A673 (cell line): ENCODE data around the gene TFCP2L1. TPM values are rescaled to one million over a fixed set of nuclear protein-coding genes. Genes with fewer than 3 reads are reported as not detected.
"Not testable (repeated sequence)": the region's sequence is repeated elsewhere in the genome, so short reads cannot be mapped to it uniquely, and the experiment has no call there.

ENCODE experiments used
- BruUV-seq: library from RNA; stranded (reverse); fragments of 400-500 nt; replicated peaks from 2 replicates; lab custom pipeline; 2021; lab: Mats Ljungman, UMichigan
- CTCF ChIA-PET: fragments of 300-600 bp; sonication (Branson Sonifier 250); formaldehyde crosslinking; loops from one replicate; lab custom pipeline; 2022; ENCODE audit warnings: antibody characterized with exemption; lab: Charles Lee
- POLR2A ChIA-PET: fragments of 300-600 bp; sonication (Branson Sonifier 250); formaldehyde crosslinking; loops from one replicate; lab custom pipeline; 2022; ENCODE audit warnings: antibody characterized with exemption; ENCODE audit not compliant: low non-redundant PET; lab: Charles Lee
- DNase-seq: peaks from one replicate; pipeline ENCODE4 v3.0.0-alpha.2; 2015; ENCODE audit warnings: low spot score
- H3K27ac ChIP-seq: fragments of 200-600 bp; sonication (generic); 2 replicates; pipeline ENCODE4 v1.5.1; 2016; ENCODE audit warnings: mixed run types, low read depth, mild to moderate bottlenecking, mixed read lengths, antibody characterized with exemption, low read length; ENCODE audit not compliant: poor library complexity, severe bottlenecking
- H3K27me3 ChIP-seq: fragments of 200-600 bp; sonication (generic); replicated peaks from 2 replicates; pipeline ENCODE4 v1.6.1; 2017; ENCODE audit warnings: mixed run types, low read depth, mild to moderate bottlenecking, mixed read lengths, antibody characterized with exemption, low read length; ENCODE audit not compliant: insufficient read depth, poor library complexity
- H3K36me3 ChIP-seq: fragments of 200-600 bp; sonication (generic); 2 replicates; pipeline ENCODE4 v1.6.1; 2016; ENCODE audit warnings: mixed run types, mild to moderate bottlenecking, mixed read lengths, antibody characterized with exemption, low read length; ENCODE audit not compliant: insufficient read depth, poor library complexity, severe bottlenecking
- H3K4me1 ChIP-seq: fragments of 200-600 bp; sonication (generic); 2 replicates; pipeline ENCODE4 v1.6.1; 2017; ENCODE audit warnings: mixed run types, mild to moderate bottlenecking, mixed read lengths, antibody characterized with exemption, low read length; ENCODE audit not compliant: insufficient read depth, poor library complexity, severe bottlenecking
- H3K4me3 ChIP-seq: fragments of 200-600 bp; sonication (generic); 2 replicates; pipeline ENCODE4 v1.5.1; 2016; ENCODE audit warnings: low read depth, mixed run types, mild to moderate bottlenecking, mixed read lengths, low read length; ENCODE audit not compliant: poor library complexity, severe bottlenecking
- H3K9me3 ChIP-seq: fragments of 200-600 bp; sonication (generic); 2 replicates; pipeline ENCODE4 v1.6.1; 2016; ENCODE audit warnings: mixed run types, low read depth, mild to moderate bottlenecking, mixed read lengths, antibody characterized with exemption, low read length; ENCODE audit not compliant: poor library complexity, severe bottlenecking
- CTCF ChIP-seq: fragments of 300-800, 200-600 bp; sonication (generic); conservative IDR thresholded peaks from 2 replicates; pipeline ENCODE4 v1.5.1; 2017; ENCODE audit warnings: low read depth, mild to moderate bottlenecking, antibody characterized with exemption, low read length, moderate library complexity, mixed read lengths
- EZH2 ChIP-seq: fragments of 200-600 bp; sonication (generic); IDR thresholded peaks from 2 replicates; pipeline ENCODE4 v1.6.1; 2017; ENCODE audit warnings: borderline replicate concordance, low read depth, mild to moderate bottlenecking, mixed read lengths, antibody characterized with exemption, low read length; ENCODE audit not compliant: poor library complexity, severe bottlenecking
- intact Hi-C: fragments of 100-400 bp; cut with micrococcal nuclease; formaldehyde crosslinking; loops from one replicate; pipeline ENCODE4 v1.10.0; 2022; ENCODE audit not compliant: unreplicated experiment
- total RNA-seq: library from RNA; stranded (reverse); gene quantifications from 2 replicates; pipeline ENCODE4 v1.2.3, GENCODE V29; 2021

The TFCP2L1 gene
- total RNA-seq, 1 experiment from 2014 or later = not detected

DNA sequence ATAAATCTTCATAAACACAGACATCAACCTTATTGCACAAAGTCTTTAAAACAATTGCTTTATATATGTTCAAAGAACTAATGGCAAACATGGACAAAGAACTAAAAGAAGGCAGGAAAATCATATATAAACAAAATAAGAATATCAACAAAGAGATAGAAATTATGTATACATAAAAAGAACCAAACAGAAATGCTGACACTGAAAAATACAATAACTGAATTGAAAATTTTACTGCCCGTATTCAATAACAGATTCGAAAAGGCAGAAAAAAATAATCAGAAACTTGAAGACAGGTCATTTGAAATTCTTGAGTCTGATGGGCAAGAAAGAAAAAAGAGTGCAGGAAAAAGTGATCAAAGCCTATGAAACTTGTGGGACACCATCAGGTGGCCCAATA, 22.0 kb upstream of the TFCP2L1 start:
- Histone ChIP-seq H3K9me3 (no peaks in the 10 kb centered on the region), H3K27me3 (peaks cover 28% of the 10 kb centered on the region), H3K4me3 (no peak overlapping the region), H3K27ac (no peak overlapping the region), H3K4me1 (no peaks in the 10 kb centered on the region), H3K36me3 (no peaks in the 10 kb centered on the region)
- intact Hi-C loops = no loop called here
- ChIA-PET POLR2A (no interaction called here), CTCF (interaction anchor here (0.5 kb wide), 1 partner anchor 145 kb away, joined by 8 read pairs; no protein-coding TSS in a partner anchor)
- no peak for DNase-seq
- TF ChIP-seq CTCF = no peak
- no peak for TF ChIP-seq EZH2
- BruUV-seq = no TSS peak

- CTCF ChIA-PET = no interaction called here
- Histone ChIP-seq H3K9me3 (no peaks in the 10 kb centered on the region), H3K4me3 (no peak overlapping the region), H3K36me3 (no peaks in the 10 kb centered on the region), H3K4me1 (no peaks in the 10 kb centered on the region), H3K27ac (no peak overlapping the region), H3K27me3 (peaks cover 22% of the 10 kb centered on the region)
- no peak for DNase-seq
- TF ChIP-seq EZH2 (no peak), CTCF (no peak)
- intact Hi-C loops = no loop called here
- POLR2A ChIA-PET = no interaction called here
- no TSS peak for BruUV-seq
These were observed 19.9 kb upstream of the TFCP2L1 start for GRCh38 chr2:121304941-121305340.

DNA sequence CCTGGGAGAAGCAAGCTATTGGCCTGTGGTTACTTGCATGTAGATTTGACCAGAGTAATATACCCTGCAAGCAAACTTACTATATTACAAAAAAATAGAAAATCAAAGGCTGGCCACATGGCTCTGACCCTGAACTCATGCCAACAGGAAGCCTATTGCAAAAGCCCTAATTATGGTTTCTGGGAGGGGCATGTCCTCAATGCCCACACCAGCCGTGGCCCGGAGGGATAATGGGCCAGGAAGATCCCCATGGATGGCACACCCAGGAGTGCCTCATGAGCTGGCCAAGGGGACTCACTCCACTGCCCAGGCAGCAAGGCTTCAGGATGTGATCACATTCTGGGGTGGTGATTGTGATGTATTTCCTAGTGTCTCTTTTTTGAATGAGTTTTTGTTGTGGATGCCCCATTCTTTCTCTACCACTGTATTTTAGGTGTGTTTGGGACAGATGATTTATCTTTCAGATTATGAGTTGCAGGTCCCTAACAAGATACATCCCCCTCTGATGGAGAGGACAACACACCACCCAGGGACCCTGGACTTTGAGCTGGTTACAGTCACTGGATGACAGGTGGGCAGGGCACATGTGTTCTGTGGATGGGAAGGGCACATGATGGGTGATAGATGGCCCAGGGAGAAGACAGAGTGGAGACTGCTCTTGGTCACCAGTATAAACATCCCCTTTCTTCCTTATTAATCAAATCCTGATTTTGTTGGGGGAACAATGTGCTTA, 18.7 kb upstream of the TFCP2L1 start:
- TF ChIP-seq EZH2 (no peak), CTCF (no peak)
- H3K27ac ChIP-seq = no peak overlapping the region
- BruUV-seq = no TSS peak
- no peaks in the 10 kb centered on the region for H3K36me3 ChIP-seq
- ChIA-PET POLR2A (no interaction called here), CTCF (no interaction called here)
- no peaks in the 10 kb centered on the region for H3K4me1 ChIP-seq
- H3K9me3 ChIP-seq = no peaks in the 10 kb centered on the region
- no peak for DNase-seq
- H3K4me3 ChIP-seq = no peak overlapping the region
- intact Hi-C loops = no loop called here
- peaks cover 21% of the 10 kb centered on the region for H3K27me3 ChIP-seq

- H3K9me3 ChIP-seq, DNase-seq, BruUV-seq, POLR2A ChIA-PET, H3K4me1 ChIP-seq, H3K36me3 ChIP-seq, H3K27ac ChIP-seq, H3K27me3 ChIP-seq, CTCF ChIA-PET, H3K4me3 ChIP-seq, intact Hi-C loops: not testable (repeated sequence)
These were observed 16.2 kb upstream of the TFCP2L1 start for GRCh38 chr2:121301190-121301589.
